GM21576 (cell line): ENCODE data around the gene CYTL1.
A peak's percentile ranks its signal among the peaks of the same experiment; 100 is the strongest.
"Not testable (repeated sequence)": the region's sequence is repeated elsewhere in the genome, so short reads cannot be mapped to it uniquely, and the experiment has no call there.

ENCODE experiments used
- ATAC-seq: cut with Tn5 transposase; IDR thresholded peaks from one replicate; pipeline ENCODE4 v1.9.1; 2021; ENCODE audit warnings: mild to moderate bottlenecking, moderate library complexity; ENCODE audit not compliant: unreplicated experiment

The CYTL1 gene, protein sequence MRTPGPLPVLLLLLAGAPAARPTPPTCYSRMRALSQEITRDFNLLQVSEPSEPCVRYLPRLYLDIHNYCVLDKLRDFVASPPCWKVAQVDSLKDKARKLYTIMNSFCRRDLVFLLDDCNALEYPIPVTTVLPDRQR

DNA sequence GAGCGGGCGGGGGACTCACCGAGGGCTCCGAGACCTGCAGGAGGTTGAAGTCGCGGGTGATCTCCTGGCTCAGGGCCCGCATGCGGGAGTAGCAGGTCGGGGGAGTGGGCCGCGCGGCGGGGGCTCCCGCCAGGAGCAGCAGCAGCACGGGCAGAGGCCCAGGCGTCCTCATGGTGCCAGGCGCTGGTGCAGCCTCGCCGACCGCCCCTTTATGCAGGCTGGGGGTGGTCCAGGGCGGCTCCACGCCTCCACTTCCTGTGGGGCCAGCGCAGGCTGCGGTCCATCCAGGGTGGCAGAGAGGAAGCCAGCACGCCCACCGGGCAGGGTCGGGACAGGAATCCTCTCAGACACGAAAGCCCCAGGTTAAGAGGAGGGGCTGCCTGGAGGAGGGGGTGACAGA, at the start of gene CYTL1:
Gene CYTL1, minus strand, starts transcription at position 185 of the 400 bp plus-strand sequence. Its CDS starts 13 bp downstream, at position 172.
- no peak for ATAC-seq

DNA sequence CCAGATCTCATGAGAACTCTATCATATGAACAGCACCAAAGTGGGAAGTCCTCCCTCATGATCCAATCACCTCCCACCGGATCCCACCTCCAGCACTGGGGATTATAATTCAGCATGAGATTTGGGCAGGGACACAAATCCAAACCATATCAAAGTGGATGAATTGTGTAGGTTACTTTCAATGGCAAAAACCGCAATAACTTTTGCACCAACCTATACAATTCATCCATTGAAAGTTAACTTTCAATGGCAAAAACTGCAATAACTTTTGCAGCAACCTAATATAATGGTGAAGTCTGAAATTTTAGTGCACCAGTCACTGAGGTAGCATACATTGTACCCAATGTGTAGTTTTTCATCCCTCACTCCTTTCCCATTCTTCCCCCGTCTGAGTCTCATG, 48.6 kb upstream of the CYTL1 start:
- no peak for ATAC-seq

DNA sequence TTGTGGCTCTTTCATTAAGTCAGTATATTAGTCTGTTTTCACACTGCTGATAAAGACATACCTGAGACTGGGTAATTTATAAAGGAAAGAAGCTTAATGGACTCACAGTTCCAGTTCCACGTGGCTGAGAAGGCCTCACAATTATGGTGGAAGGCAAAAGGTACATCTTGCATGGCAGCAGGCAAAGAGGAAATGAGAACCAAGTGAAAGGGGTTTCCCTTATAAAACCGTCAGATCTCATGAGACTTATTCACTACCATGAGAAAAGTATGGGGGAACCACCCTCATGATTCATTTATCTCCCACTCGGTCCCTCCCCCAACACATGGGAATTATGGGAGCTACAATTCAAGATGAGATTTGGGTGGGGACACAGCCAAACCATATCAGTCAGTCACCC, 47.7 kb upstream of the CYTL1 start:
- ATAC-seq, result not testable (repeated sequence)

DNA sequence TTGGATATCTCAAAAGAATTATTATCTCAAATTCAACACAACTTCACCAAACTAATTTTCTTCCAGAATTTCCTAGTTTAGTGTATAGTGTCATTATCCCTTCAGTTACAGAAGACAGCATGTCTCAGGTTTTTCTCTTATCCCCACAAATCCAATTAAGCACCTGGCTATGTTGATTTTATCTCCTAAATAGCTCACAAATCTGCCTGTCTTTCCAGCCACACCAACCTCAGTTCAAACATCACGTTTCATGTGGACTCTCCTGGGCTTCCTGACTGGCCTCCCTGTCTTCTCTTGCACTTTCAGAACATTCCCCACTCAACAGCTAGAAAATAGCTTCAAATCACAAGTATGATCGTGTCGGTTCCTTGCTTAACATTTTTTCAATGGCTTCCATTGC, 46.8 kb upstream of the CYTL1 start:
- ATAC-seq, result no peak

DNA sequence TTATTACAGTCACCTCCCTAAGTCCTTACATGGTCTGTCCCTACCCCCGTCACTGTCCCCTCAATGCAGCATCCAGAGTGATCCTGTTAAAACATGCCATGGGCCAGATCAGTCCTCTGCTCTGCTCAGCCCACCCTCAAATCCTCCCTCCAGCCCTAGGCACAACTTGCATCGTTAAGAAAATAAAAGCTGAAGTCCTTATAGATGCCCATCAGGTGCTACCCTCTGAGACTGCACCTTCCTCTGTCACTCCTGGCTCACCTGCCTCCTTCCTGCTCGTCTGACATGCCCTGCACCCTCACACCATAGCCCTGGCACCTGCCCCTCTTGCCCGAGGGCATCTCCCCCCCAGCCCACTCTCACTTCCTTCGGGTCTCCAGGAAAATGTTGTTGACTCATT, 36.2 kb upstream of the CYTL1 start:
- ATAC-seq, result no peak

DNA sequence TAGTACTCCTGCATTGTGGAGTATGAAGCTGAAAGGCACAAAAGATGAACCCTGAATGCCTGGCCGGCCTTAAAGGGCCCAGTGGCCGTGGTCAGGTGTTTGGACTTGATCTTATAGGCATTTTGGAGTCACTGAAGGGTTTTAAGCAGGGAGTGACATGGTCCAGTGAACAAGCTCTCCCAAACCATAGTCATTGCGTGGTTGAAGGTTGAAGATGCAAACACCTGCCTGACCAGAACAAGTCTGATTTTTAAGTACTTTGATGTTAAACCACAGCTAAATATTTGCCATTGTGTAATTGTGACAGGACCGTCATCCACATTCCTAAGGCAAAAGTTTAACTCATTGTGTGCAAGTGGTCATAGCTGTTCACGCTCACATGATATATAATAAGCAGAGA, 35.3 kb upstream of the CYTL1 start:
- no peak for ATAC-seq

DNA sequence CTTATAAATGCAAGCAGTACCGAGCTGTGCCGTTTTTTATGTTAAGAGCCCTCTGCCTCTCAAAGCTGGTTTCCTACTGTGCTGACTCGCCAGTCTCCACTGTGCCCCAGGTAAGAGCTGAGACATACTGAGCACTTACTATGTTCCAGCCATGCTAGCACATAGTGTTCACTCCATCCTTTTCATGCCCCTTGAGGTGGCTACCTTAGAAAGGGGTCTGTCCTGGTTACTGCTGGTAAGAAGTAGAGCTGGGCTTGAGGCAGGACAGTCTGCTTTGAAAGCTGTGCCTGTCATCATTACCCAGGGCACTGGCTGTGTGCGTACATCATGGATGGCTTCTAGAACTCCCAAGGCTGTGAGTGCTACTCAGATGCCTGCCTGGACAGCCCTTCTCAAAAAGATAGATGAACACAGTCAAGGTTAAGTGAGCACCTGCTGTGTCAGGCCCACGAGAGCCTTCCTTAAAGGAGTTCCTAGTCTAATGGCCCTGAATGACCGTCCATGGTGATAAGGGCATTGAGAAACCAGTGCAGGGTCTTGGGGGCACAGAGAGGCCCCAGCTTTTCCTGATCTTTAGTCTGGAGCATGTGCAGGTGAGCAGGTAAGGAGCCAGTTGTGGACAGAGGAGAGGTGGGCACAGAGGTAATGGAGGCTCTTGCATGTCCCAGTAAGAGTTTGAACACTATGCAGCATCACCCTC, 33.6 kb upstream of the CYTL1 start:
- no peak for ATAC-seq

DNA sequence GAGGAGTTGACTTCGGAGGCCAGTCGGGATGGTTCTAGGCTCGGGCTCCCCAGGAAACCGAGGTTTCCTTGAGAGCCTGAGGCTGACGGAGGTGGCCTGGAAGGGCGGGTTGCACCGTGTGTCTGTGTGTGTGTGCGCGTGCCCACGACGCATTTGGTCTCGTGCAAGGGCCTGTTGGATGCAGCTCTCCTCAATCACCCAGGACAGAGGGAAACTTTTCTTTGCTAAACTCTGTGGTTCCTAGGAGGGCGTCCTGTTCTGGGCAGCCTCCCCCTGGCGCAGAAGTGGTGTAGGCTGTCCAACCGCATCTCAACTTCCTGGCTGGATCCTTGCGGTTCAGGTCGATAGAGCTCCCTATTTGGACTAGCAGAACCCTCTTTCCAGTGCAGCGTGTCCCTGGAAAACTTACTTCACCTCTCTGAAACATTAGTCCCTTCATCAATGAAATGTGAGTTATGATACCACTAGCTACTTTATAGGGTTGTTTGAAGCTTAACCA, 33.0 kb upstream of the CYTL1 start:
- ATAC-seq, result no peak

DNA sequence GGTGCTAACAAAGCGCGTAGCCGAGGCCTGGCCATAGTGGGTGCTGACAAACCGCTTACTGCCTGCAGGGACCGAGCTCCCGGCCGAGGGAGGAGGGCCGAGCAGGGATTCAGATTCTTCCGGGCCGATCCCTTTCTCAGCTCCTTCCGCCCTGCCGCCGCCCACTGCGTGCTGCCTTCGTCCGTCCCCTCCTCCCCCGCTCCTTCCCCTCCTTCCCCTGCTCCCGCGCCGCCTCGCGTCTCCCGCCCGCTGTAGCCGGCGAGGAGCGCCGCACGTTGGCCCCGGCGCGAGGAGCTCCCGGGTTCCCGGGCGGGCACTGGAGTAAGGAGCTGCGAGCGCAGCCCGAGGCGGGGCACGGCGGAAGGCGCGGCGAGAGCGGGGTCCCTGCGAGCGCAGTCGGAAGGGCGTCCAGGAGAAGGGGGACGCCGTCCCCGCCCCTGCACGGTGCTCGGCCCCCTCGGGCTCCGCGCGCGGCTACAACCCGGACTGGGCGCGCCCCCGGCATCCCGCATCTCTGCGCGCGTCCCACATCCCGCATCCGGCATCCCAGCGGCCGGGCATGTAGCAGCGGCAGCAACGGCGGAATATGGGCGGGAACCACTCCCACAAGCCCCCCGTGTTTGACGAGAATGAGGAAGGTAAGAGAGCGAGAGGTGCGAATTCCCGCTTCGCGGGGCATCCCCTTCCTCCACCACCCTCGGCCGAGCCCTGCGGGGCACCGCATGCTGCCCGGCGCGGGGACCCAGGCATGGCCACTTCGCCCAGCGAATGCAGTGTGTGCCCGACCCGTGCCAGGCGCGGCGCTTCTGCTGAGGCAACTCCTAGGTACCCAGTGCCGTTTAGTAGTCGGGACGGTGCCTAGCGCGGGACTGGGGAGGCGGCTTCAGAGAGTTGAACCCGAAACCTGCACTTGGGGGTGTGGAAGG, 32.3 kb upstream of the CYTL1 start, which contains the start of gene STK32B:
Gene STK32B, plus strand, starts transcription at position 203 of the 926 bp plus-strand sequence.
- no peak for ATAC-seq

DNA sequence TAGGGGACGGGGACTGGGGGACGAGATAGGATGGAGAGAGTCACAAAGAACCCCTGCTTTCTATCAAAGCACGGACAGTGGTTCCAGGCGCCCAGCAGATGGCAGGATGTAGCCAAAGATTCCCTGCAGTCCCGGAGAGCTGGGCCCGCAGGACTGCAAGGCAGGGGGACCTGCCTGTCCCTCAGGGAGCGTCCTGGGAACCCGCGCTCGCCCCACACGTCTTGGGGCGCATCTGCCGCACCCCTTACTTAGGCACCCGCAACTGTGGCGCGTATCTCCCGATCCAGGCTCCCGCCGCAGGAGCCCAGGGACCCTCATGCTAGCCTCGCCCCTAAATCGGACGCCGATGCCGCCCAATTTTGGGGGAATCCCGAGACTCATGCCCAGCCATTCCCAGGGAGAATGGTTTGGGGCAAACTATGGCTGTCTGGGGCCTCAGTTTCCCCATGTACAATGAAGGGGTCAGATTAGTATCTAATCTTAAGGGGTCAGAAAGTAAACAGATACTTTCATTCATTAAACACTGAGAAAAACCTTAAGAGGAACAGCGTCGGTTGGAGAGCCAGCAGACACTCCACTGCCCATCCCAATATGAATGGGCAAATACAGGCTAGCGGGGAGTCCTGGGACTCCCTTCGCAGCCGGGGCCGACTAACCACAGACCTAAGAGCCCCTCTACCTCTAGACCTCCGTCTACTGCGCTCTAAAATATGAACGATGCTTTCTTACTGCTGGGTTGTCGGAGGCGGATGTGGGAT, 31.4 kb upstream of the CYTL1 start:
- ATAC-seq, result peak; percentile 55

DNA sequence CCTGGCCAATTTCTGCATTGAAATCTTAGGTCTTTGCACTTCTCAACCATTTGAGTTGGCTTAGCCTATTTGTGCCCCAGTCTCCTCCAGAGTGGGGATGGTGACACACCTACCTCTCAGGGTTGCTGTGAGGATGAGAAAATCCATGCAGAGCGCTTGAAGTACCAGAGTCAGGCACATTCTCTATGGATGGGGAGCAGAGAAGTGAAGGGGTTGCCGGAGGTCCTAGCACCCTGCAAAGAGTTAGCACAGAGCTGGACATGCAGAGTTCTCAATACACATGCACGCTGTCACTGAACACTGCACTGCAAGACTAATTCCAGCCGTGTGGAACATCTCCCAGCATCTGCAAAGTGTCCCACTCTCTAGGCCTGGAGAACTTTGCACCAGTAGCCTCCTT, 29.5 kb upstream of the CYTL1 start:
- no peak for ATAC-seq

DNA sequence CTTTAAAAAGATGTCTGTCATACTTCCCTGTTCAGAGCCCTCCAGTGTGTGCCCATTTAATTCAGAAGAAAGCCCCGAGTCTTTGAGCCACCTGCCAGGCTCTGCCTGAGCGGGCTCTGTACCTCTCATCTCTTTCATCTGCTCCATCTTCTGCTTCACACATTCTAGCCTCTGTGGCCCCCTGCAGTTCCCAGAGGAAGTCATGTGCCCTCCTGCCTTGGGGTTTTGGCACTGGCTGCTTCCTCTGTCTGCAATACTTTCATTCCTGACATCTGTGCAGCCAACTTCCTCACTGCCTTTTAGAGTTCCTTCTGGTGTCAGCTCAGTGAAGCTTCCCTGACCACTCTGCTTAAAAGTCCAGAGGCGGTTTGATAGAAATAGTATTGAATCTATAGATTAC, 25.8 kb upstream of the CYTL1 start:
- no peak for ATAC-seq

DNA sequence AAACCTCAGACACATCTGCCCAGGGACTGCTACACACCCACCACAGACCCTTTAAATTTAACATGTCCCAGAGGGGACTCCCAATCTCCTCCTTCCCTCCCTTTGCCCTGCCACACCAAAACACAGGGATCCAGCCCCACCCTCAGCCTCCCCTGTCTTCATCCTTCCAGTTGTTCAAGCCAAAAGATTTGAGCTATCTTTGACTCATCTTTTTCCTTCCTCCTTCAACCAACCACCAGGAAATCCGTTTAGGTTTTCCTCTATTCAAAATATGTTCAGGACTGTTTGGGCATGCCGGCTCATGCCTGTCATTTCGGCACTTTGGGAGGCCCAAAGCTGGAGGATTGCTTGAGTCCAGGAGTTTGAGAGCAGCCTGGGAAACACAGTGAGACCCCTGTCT, 25.1 kb upstream of the CYTL1 start:
- no peak for ATAC-seq

DNA sequence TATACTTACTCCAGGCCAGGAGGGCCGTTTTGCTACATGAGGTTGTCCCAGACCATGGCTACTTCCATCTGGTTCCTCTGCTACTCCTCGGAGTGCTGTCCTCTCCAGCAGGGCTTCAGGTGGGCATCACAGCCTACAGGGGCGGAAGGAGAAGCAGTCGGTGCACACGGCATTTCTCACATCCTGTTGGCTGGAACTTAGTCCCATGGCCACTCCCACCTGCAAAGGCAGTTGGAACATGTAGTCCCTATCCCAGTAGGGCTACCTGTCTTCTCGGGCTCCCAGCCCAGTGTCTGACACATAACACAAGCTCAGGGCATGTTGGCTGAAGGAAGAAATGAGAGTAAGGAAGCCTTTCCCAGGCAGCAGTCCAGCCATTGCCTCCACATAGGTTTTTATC, 24.3 kb upstream of the CYTL1 start:
- no peak for ATAC-seq

DNA sequence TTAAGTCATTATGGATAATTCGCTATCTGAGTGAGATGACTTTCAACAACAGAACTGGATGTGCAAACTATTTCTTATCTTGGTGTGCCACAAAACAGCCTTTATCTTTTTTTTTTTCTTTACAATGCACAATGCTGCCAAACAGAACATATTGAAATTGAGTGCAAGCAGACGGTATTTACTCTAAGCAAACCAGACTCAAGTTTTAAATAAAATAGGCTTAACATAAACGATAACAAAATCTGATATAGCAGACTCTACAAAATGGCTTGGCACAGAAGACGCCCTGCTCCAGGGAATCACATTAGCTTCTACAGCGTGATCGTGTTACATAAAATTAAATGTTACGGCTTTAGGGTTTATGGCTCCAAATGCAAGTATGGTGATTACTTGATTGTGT, 22.4 kb upstream of the CYTL1 start:
- no peak for ATAC-seq

DNA sequence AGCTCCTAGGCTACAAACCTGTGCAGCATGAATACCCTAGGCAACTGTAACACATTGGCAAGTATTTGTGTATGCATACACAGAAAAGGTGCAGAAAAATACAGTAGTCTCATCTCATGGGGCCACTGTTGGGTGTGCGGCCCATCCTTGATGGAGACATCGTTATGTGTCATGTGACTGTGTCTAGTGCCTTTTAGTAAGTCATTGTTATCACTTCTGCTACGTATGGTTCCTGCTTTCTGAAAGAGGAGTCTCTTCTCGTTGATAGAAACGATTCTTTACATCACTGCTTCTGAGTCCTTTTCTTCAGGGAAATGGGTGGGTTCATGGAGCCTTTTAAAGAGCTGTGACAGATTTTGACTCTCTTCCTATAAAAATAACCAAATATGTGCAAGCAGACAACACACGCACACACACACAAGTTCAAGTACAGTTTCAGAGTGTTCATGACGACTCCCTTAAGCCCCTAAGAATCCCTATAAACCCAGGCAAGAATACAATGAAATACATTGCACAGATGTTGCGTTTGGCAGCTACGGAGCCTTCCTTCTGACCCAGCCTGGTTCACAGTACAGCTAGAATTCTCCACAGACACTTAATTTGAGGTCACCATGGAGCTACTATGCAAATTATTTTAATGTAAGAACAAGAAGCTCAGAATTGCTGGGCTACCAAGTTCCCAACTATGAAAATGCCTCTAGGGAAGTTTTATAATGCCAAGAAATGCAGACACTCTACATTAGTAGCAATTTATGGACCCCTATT, 21.8 kb upstream of the CYTL1 start:
- no peak for ATAC-seq

DNA sequence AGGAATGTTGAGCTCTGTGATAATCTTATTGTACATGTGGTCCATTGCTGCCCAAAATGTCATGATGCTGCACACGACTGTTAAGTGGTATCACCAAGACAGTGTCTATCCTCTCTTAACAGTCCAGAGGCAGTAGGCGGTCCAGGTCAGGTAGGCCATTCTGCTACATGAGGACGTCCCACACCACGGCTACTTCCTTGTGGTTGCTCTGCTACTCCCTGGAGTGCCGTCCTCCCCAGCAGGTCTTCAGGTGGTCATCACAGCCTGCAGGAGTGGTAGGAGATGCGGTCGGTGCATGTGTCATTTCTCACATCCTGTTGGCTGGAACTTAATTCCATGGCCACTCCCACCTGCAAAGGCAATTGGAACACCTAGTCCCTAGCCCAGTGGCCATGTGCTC, 20.5 kb upstream of the CYTL1 start:
- ATAC-seq, result no peak

DNA sequence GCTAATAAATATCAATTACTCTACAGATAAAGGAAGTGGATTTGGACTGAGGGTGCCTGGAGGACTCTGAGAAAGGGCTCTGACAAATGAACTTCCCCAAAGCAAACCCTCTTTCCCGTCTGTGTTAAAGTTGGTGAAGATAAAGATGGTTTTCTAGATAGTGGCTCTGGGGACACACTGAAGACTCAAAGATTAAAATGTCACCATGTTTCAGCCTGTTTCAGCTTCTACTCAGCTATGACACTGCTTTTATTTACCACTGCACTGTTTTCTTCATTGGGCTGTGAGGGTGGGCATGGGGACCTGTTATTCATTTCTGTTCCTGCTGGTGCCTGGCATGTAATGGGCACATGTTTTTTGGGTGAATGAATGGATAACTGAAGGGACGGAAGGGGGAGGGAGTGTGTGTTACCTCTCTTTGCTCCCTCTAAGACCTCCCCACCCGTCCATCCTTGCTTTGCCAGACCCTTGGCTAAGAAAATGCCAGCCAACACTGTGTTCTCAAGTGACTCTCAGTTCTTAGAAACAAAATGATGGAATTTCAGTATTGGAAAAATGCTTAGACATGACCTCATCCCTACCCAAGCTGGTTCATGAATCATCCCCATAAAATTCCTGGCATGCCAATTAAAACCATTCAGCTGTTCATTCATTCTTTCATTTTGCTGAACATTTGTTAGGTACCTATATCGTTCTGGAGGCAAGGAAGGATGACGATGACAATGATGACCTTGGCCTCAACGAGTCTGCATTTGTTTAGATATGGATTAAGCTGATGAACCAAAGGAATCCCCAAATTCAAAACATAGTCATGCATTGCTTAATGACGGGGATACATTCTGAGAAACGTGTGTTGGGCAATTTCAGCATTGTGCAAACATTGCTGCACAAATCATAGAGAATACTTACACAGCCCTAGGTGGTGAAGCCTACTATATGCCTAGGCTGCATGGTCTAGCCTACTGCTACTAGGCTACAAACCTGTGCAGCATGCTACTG, 18.6 kb upstream of the CYTL1 start:
- no peak for ATAC-seq

DNA sequence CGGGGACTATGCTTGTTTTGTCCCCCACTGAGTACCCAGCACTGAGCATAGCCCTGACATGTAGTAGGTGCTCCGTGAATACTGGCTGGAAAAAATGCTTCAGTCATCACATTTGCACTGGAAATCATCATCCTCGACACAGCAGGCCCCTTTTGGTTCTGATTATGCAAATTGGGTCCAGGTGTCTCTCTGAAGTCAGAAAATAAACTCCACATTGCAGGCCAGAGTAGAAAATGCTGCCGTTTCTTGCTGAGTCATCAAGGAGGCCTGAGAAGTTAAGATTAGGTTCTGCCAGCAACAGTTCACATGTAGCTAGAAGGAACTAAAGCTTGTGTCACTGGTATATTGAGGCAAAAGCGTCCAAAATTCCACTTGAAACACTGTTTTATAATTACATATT, 17.0 kb upstream of the CYTL1 start:
- no peak for ATAC-seq
